A673 (cell line): ENCODE measurements around the gene TUBA3E.
"Not testable (repeated sequence)": the region's sequence is repeated elsewhere in the genome, so short reads cannot be mapped to it uniquely, and the experiment has no call there.

Experiments used
- CTCF ChIP-seq: fragments of 300-800, 200-600 bp; sonication (generic); conservative IDR thresholded peaks from 2 replicates; pipeline ENCODE4 v1.5.1; 2017; ENCODE audit warnings: low read depth, mild to moderate bottlenecking, antibody characterized with exemption, low read length, moderate library complexity, mixed read lengths
- EZH2 ChIP-seq: fragments of 200-600 bp; sonication (generic); IDR thresholded peaks from 2 replicates; pipeline ENCODE4 v1.6.1; 2017; ENCODE audit warnings: borderline replicate concordance, low read depth, mild to moderate bottlenecking, mixed read lengths, antibody characterized with exemption, low read length; ENCODE audit not compliant: poor library complexity, severe bottlenecking

DNA sequence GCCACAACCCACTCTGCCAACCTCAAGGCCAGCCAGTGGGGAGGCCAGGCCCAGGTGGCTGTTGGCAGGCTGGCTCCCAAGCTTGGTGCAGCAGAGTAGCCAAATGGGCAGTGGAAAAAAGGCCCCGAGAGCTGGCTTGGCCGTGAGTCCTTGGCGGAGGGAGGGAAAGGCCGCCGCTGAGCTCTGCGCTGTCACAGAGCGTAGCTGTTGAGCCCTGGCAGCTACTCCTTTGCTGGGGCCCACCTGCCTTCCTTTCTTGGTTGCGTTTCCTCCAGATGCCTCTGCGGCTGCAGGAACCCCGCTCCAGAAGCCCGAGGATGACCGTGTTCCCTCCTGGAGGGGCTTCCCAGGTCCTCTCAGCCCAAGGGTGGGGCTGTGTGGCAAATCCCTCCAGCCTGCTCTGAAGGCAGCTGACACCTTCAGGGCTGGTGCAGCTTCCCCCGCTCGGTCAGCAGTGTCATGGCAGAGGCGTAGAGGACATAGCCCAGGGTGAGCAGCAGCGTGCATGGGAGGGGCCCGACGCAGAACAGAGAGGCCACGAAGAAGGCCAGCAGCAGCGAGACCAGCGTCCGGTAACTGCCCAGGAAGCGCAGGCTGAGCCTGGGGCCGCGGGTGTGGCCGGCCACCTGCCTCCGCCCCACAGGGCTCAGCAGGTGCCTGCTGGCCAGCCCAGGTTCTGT lies 46.0 kb downstream of the TUBA3E start:
- not testable (repeated sequence) for TF ChIP-seq CTCF, EZH2
